NCI-H1048 (cell line): ENCODE measurements around the gene IL9R.
"Not testable (repeated sequence)": the region's sequence is repeated elsewhere in the genome, so short reads cannot be mapped to it uniquely, and the experiment has no call there.

Source experiments
- DNase-seq: peaks from one replicate; lab custom pipeline; 2025; lab: John Stamatoyannopoulos, UW

The IL9R gene

GRCh38 chrX:155997436-155997835 is at the start of gene IL9R:
IL9R (plus strand) TSS chrX:155997696; CDS start chrX:155997760, 64 bp downstream.
- DNase-seq, result no peak

- no peak for DNase-seq
These were observed 48.4 kb upstream of the IL9R start for GRCh38 chrX:155949098-155949497.

GRCh38 chrX:155951237-155951789 is 46.2 kb upstream of the IL9R start:
- no peak for DNase-seq

GRCh38 chrX:155953055-155953454 is 44.4 kb upstream of the IL9R start:
- DNase-seq, result no peak

- DNase-seq, result no peak
These were observed 42.7 kb upstream of the IL9R start for GRCh38 chrX:155954793-155955192.

GRCh38 chrX:155956099-155956498 is 41.4 kb upstream of the IL9R start:
- DNase-seq, result no peak

- no peak for DNase-seq
These were observed 40.8 kb upstream of the IL9R start for GRCh38 chrX:155956649-155957048.

- no peak for DNase-seq
These were observed 39.7 kb upstream of the IL9R start for GRCh38 chrX:155957843-155958242.

GRCh38 chrX:155959018-155959587 is 38.4 kb upstream of the IL9R start:
- no peak for DNase-seq

GRCh38 chrX:155962906-155963305 is 34.6 kb upstream of the IL9R start:
- no peak for DNase-seq

GRCh38 chrX:155966876-155967275 is 30.6 kb upstream of the IL9R start:
- DNase-seq, result no peak

- DNase-seq, result no peak
These were observed 29.7 kb upstream of the IL9R start for GRCh38 chrX:155967653-155968325.

GRCh38 chrX:155968326-155968661 is 29.2 kb upstream of the IL9R start:
- DNase-seq, result no peak

GRCh38 chrX:155968791-155969190 is 28.7 kb upstream of the IL9R start:
- DNase-seq, result no peak

- not testable (repeated sequence) for DNase-seq
These were observed 25.8 kb upstream of the IL9R start for GRCh38 chrX:155971658-155972057.

- not testable (repeated sequence) for DNase-seq
These were observed 25.3 kb upstream of the IL9R start for GRCh38 chrX:155972241-155972640.

GRCh38 chrX:155983326-155983725 is 14.2 kb upstream of the IL9R start:
- no peak for DNase-seq

- DNase-seq, result no peak
These were observed 12.3 kb upstream of the IL9R start for GRCh38 chrX:155985208-155985607.

- not testable (repeated sequence) for DNase-seq
These were observed 10.5 kb upstream of the IL9R start for GRCh38 chrX:155986995-155987394.

- DNase-seq, result no peak
These were observed 8.6 kb upstream of the IL9R start for GRCh38 chrX:155988859-155989258.

GRCh38 chrX:155993421-155993820 is 4.1 kb upstream of the IL9R start:
- no peak for DNase-seq

GRCh38 chrX:155995321-155995875 is 2.1 kb upstream of the IL9R start:
- no peak for DNase-seq

- no peak for DNase-seq
These were observed 620 bp downstream of the IL9R start for GRCh38 chrX:155998116-155998515.
